HFF-Myc (cell line): ENCODE measurements around the gene RSAD2.

Experiments used
- DNase-seq: peaks from one replicate; pipeline ENCODE4 v3.0.0-alpha.2; 2011; ENCODE audit warnings: low read depth; ENCODE audit errors: extremely low read depth
- H3K4me3 ChIP-seq: replicated peaks from 2 replicates; pipeline ENCODE4 v1.5.1; 2011; ENCODE audit warnings: low read depth, mild to moderate bottlenecking, control low read depth, low read length
- TF ChIP-seq, protein P1 (sequence below): IDR thresholded peaks from 2 replicates; pipeline ENCODE4 v1.5.1; 2012; ENCODE audit warnings: mild to moderate bottlenecking, low read depth, low read length, control low read depth; ENCODE audit errors: missing control alignments

The RSAD2 gene

DNA sequence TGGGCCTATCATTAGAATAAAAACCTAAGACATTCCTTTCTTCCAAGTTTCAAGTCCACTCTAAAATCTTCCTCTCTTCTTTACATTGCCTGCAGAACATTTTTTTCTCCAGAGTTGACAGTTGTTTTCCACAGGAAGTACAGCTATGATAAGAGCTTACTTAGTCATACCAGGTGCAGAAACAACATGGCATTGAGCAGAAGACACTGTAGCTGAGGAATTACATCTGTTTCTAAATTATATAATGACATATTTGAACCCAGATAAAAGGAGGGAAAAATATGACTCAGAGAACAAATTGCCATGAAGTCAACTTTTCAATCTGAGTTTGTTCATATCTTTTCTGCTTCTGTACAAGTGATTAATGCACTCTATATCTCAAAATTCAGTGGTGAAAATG lies 42.1 kb upstream of the RSAD2 start:
- H3K4me3 ChIP-seq, result no peak overlapping the region
- DNase-seq, result no peak
- TF ChIP-seq, protein P1, sequence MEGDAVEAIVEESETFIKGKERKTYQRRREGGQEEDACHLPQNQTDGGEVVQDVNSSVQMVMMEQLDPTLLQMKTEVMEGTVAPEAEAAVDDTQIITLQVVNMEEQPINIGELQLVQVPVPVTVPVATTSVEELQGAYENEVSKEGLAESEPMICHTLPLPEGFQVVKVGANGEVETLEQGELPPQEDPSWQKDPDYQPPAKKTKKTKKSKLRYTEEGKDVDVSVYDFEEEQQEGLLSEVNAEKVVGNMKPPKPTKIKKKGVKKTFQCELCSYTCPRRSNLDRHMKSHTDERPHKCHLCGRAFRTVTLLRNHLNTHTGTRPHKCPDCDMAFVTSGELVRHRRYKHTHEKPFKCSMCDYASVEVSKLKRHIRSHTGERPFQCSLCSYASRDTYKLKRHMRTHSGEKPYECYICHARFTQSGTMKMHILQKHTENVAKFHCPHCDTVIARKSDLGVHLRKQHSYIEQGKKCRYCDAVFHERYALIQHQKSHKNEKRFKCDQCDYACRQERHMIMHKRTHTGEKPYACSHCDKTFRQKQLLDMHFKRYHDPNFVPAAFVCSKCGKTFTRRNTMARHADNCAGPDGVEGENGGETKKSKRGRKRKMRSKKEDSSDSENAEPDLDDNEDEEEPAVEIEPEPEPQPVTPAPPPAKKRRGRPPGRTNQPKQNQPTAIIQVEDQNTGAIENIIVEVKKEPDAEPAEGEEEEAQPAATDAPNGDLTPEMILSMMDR, result no peak

DNA sequence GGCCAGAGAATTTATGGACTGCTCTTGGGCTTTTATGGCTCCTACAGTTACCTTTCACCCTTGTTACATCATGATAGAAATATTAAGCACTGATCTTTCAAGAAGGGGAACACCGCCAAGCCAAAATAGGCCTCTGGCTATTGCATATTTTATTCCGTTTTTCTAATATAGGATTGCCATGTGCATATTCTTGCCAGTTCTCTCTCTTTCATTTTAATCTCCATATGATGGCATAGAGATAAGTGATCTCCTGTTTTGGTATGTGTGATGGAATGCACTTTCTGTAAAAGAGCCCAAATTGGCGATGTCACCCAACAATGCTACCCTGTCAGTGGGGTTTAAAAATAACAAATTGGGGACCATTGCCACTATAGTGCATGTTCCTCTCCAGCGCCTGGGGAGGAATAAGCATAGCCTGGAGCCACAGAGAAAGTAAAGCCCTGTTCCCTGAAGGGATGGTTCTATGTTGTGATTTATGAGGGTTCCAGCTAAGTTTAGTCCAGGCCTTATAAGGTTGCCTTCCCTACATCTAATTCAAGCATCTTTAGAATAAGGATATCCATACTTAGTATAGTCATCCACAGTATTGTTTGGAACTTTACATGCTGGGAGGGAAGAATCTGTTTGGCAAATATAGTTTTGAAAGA lies 38.8 kb upstream of the RSAD2 start:
- TF ChIP-seq, protein P1, result no peak

DNA sequence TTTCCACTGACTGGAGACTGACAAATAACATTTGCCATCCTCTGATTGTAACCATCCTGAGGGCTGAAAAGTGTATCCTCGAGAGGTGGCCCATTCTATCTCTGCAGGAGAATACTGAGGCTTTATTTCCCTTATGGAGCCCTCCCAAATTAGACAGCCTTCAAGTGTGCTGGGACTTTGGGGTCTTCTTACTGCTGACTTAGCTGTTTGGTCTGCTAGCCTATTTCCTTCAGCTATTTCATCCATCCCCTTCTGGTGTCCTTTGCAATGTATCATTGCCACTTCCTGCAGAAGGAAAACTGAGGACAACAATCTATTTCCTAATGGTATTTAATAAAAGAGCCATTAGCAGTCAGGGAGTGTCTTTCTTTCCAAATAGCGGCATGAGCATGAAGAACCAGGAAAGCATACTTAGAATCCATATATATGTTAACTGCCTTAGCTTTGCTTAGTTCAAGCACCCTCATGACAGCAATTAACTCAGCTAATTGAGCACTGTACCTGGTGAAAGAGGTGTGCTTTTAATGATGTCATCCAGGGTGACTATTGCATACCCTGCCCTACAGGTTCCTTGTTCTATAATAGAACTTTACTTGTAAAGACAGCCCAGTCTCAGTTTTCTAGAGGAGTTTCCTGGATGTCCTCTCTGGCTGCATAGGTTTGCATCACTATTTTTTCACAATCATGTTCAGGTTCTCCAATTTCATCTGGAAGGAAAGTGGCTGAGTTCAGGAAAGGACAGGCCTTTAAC lies 35.9 kb upstream of the RSAD2 start:
- no peak for DNase-seq
- TF ChIP-seq, protein P1, result no peak
- no peak overlapping the region for H3K4me3 ChIP-seq

More for the DNA sequence above, 38.8 kb upstream of the RSAD2 start:
- H3K4me3 ChIP-seq, result no peak overlapping the region
- DNase-seq, result no peak

DNA sequence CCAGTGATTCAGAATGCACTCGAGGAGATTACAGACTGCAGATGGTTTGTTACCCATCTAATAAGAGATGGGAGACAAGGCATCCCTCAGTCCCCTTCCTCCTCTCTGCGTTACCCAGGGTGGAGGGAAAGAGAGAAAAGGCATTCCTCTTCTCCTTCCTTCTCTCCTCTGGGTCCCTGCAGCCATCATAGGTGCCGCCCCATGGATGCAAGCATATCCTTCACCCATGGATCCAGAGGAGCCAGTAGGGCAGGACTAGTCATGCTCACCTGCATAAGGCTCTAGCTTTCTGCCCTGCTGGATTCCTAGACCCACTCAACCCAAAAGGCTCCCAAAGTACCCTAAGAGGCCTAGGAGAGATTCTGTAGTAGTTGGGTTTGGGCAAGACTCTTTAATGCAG lies 32.3 kb upstream of the RSAD2 start:
- TF ChIP-seq, protein P1, result no peak
- no peak for DNase-seq
- no peak overlapping the region for H3K4me3 ChIP-seq

DNA sequence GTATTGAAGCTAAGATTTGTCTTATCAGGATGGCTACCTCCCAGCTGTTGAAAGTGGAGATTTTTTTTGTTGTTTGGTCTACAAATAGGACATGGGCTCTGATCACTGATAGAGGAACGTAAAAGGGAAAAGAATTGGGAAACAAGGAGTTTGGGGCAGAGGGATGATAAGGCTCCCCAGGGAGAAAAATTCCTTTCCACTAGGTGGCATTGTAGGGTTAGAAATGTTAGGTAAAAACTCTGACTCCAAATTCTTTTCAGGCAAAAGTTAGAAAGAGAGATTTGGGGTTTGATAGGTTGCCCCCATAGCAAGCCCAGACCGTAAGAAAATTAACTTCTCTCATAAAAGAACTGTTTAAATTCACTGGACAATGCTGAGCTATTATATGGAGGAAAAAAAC lies 31.7 kb upstream of the RSAD2 start:
- H3K4me3 ChIP-seq, result no peak overlapping the region
- TF ChIP-seq, protein P1, result no peak
- no peak for DNase-seq

DNA sequence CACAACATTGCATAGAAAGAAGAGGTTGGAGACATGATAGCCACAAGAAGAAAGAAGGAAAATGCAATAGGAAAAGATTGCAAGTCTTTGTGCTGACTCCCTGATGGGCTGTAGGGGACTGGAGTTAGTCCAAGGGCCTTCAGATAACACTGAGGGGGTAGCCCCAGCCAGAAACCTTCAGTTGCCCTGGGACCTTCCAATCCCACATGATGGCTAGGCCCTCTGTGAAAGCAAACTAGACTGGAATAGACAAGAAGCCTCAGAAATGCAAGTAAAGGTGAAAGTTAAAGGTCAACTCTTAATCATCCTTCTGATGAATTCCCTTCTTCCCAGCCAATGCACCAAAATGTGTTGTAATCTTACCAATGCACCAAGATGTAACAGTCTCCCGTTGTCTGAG lies 31.0 kb upstream of the RSAD2 start:
- no peak overlapping the region for H3K4me3 ChIP-seq
- DNase-seq, result no peak
- TF ChIP-seq, protein P1, result no peak
